ENCODE data around the gene APOC3. TPM values are rescaled to one million over a fixed set of nuclear protein-coding genes. Genes with fewer than 3 reads are reported as not detected.

The APOC3 gene
- total and polyA plus RNA-seq, 10 of the 15 experiments (the other 5 are each of a cell fraction or from before 2014, with no cell fraction given): 1.9 TPM; not detected in 9

- Histone ChIP-seq H3K27ac (ENCODE audit: control insufficient read depth, insufficient read depth) (no peak overlapping the region), H4K20me1 (ENCODE audit: control insufficient read depth, insufficient read depth) (no peaks in the 10 kb centered on the region), H3K9ac (ENCODE audit: control insufficient read depth, insufficient read depth, low read length) (no peak overlapping the region), H3K36me3 (ENCODE audit: control insufficient read depth in 2 of 2, insufficient read depth in 2 of 2, low read length in 1 of 2) (peaks cover 11 to 14% of the 10 kb centered on the region in 2 experiments; a peak in 3 of 4 replicates), H2AFZ (ENCODE audit: control insufficient read depth, low read depth, low read length) (no peak overlapping the region), H3K9me3 (replicated peaks; ENCODE audit: control insufficient read depth, insufficient read depth, low read length) (no peaks in the 10 kb centered on the region), H3K79me2 (ENCODE audit: control insufficient read depth, insufficient read depth, low read length) (no peaks in the 10 kb centered on the region), H3K4me1 (ENCODE audit: control insufficient read depth, insufficient read depth, low read length) (no peaks in the 10 kb centered on the region), H3K4me3 (no peak overlapping the region), H3K27me3 (replicated peaks in 1 of 2; ENCODE audit: control insufficient read depth in 2 of 2, insufficient read depth in 2 of 2, low read length in 1 of 2) (no peaks in the 10 kb centered on the region), H3K4me2 (ENCODE audit: control insufficient read depth, insufficient read depth) (no peak overlapping the region)
- ATAC-seq (no peak), DNase-seq (ENCODE audit: low read depth, low spot score) (no peak), FAIRE-seq (no peak)
- RAD21 ChIA-PET (ENCODE audit: unreplicated experiment): interaction anchor here (1.1 kb wide), 1 partner anchor 336 kb away, joined by 3 read pairs; no protein-coding TSS in a partner anchor
- 93% methylated on average over 9 of the region's 9 CpGs for WGBS (ENCODE audit: insufficient coverage, insufficient replicate concordance, low lambda C conversion rate, missing lambda C conversion rate)
- in situ Hi-C loops (cut with MboI) (no loop called here), intact Hi-C loops (cut with micrococcal nuclease; ENCODE audit: unreplicated experiment) (no loop called here)
- CTCF ChIA-PET: interaction anchor here (1.6 kb wide), 1 partner anchor 53 kb away, joined by 3 read pairs; the partner anchor contains the start of gene APOA5
- SMC1A ChIA-PET (ENCODE audit: uncharacterized antibody, unreplicated experiment): no interaction called here
- POLR2A ChIA-PET: no interaction called here
- BruUV-seq (replicated peaks): no TSS peak
- TF ChIP-seq MAX (IDR thresholded peaks at IDR 0.05; ENCODE audit: low read depth, low read length) (no peak), ZNF592 (IDR thresholded peaks at IDR 0.05) (no peak), BACH1 (IDR thresholded peaks at IDR 0.05; ENCODE audit: borderline replicate concordance) (no peak), CTCF (IDR thresholded peaks at IDR 0.05 in 2 of 3, conservative IDR thresholded peaks at IDR 0.05 in 1 of 3; ENCODE audit: control insufficient read depth in 2 of 3, extremely low read depth in 1 of 3, insufficient read depth in 1 of 3, low read depth in 3 of 3, low read length in 3 of 3) (no peak), REST (IDR thresholded peaks at IDR 0.05; ENCODE audit: low read depth, low read length) (no peak), SUPT20H (IDR thresholded peaks at IDR 0.05; ENCODE audit: borderline replicate concordance, control insufficient read depth, low read depth, low read length) (no peak), TBL1XR1 (IDR thresholded peaks at IDR 0.05; ENCODE audit: low read depth, low read length) (no peak), CEBPB (IDR thresholded peaks at IDR 0.05; ENCODE audit: borderline replicate concordance in 1 of 2, low read depth in 2 of 2, low read length in 2 of 2) (no peak), GABPA (IDR thresholded peaks at IDR 0.05; ENCODE audit: low read depth) (no peak), RAD21 (IDR thresholded peaks at IDR 0.05; ENCODE audit: insufficient read depth, low read depth, low read length) (no peak), CREM (IDR thresholded peaks at IDR 0.05; ENCODE audit: low read depth) (no peak), RELB (IDR thresholded peaks at IDR 0.05; ENCODE audit: low read depth) (no peak), POLR2A (IDR thresholded peaks at IDR 0.05; ENCODE audit: low read depth, low read length) (no peak)
Observed at GRCh38 chr11:116843661-116844060, 14.0 kb downstream of the APOC3 start.
